Stomach (tissue), 9 donors: ENCODE data around the gene FBXL17. TPM values are rescaled to one million over a fixed set of nuclear protein-coding genes. Genes with fewer than 3 reads are reported as not detected.
A peak's percentile ranks its signal among the peaks of the same experiment; 100 is the strongest.

Experiments
- DNase-seq, 2 donors: peaks; one replicate each; pipeline versions ENCODE4 v3.0.0 to v3.0.0-alpha.2; 2013 to 2019
- H3K27ac ChIP-seq, 5 donors: fragments of 200-600 bp in 4 of 5; sonication (generic) in 4 of 5; one replicate each; pipeline ENCODE4 v1.5.1; 2013 to 2019; ENCODE audit warnings: mild to moderate bottlenecking in 1 of 5, moderate library complexity in 1 of 5
- H3K27me3 ChIP-seq, 3 donors: fragments of 200-600 bp; sonication (generic); one replicate each; pipeline ENCODE4 v1.5.1; 2017 to 2019; ENCODE audit warnings: mixed run types in 1 of 3
- H3K36me3 ChIP-seq, 4 donors: fragments of 200-600 bp; sonication (generic); 1 replicate in 3 of 4; 2 replicates in 1 of 4; pipeline ENCODE4 v1.5.1; 2016 to 2019
- H3K4me1 ChIP-seq, 4 donors: fragments of 200-600 bp; sonication (generic); one replicate each; pipeline ENCODE4 v1.5.1; 2016 to 2019
- H3K4me3 ChIP-seq, 4 donors: fragments of 200-600 bp; sonication (generic) in 3 of 4; one replicate each; pipeline ENCODE4 v1.5.1; 2016 to 2019; ENCODE audit warnings: mild to moderate bottlenecking in 1 of 4
- H3K9me3 ChIP-seq, 4 donors: fragments of 200-600 bp; sonication (generic); one replicate each; pipeline ENCODE4 v1.5.1; 2016 to 2019
- CTCF ChIP-seq, 7 experiments: fragments of 450-650 bp in 4 of 7; fragments of 200-600 bp in 3 of 7; sonication (generic) in 3 of 7; IDR thresholded peaks; one replicate each; pipeline ENCODE4 v1.5.1; 2016 to 2019; ENCODE audit warnings: antibody characterized with exemption in 7 of 7, control low read depth in 2 of 7, mild to moderate bottlenecking in 1 of 7
- EP300 ChIP-seq: sonication (generic); formaldehyde crosslinking; IDR thresholded peaks from one replicate; pipeline ENCODE4 v1.6.1; 2017; ENCODE audit warnings: antibody characterized with exemption
- POLR2A ChIP-seq, 4 donors: fragments of 450-650 bp; IDR thresholded peaks; one replicate each; pipeline ENCODE4 v1.6.1; 2016; ENCODE audit warnings: antibody characterized with exemption in 4 of 4, control low read depth in 2 of 4, mild to moderate bottlenecking in 1 of 4, moderate library complexity in 1 of 4
- POLR2AphosphoS5 ChIP-seq, 3 donors: sonication (generic); formaldehyde crosslinking; IDR thresholded peaks; one replicate each; pipeline ENCODE4 v1.6.1; 2016; ENCODE audit warnings: antibody characterized with exemption in 3 of 3
- WGBS, 5 donors: extraction: QIAGEN DNeasy Blood & Tissue Kit in 3 of 5; methylation state at CpG; one replicate each; pipeline versions ENCODE4 v1.1.5 to v1.1.7; 2013 to 2018; 5-methylcytosine and 5-hydroxymethylcytosine counted together
- intact Hi-C: fragments of 100-400 bp; cut with DNase I; formaldehyde crosslinking; loops from one replicate; pipeline ENCODE4 v1.15.1; 2023; ENCODE audit warnings: low total_unique reads
- polyA plus RNA-seq, 3 donors: library from polyadenylated mRNA; stranded (reverse); fragments of 200-250 nt; gene quantifications; one replicate each; pipeline ENCODE4 v1.2.3, GENCODE V29; 2013
- total RNA-seq, 5 donors: library from RNA; depleted of rRNA; stranded (reverse); fragments of >200 nt; gene quantifications; one replicate each; pipeline versions ENCODE4 v1.1.0 to v1.2.3, GENCODE V29; 2014 to 2016
- donor health status: healthy with polysubstance abuse.
- donor health status: Bipolar disorder and iron deficiency.
- donor health status: healthy.

The FBXL17 gene
- total and polyA plus RNA-seq, 8 donors: 3.8 to 28.0 (median 14.4) TPM

DNA sequence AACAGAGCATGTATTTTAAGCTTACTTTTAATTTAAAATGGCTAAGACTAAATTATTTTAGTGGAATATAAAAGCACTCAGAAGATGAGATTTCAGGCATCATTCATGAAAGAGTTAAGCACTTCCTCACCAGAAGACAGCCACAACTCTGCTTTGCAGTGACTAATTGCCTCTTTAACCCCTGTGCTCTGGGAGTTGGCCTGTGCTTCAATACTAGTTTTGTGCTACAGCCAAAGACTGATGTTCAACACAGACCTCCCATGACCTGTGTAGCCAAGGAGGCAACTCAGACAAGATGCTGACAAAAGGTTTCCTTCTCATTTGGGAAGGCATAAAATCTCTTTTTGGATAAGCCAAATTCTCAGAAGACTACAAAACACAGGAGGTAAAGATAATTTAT, 353.5 kb downstream of the FBXL17 start:
- H3K36me3 ChIP-seq: no peaks in the 10 kb centered on the region
- TF ChIP-seq CTCF (IDR thresholded peaks at IDR 0.05) (no peak), POLR2AphosphoS5 (IDR thresholded peaks at IDR 0.05) (no peak), POLR2A (IDR thresholded peaks at IDR 0.05) (no peak), EP300 (no peak)

DNA sequence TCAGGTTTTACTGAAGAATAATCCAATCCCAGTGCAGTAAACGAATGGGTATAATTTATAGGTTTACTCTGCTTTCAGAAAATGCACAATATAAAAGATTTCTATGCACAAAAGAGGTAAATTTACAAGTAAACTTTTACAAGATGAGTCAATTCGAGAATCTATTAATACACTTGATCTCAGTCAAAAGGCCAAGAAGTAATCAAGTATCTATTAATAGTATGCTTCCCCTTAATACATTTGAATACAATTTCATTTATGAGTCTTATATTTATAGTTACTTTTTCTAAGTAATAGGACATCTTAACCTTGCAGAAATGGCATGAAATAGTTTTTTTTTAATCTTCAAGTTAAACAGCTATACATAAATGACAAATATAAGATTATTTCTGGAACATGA, 355.9 kb downstream of the FBXL17 start:
- no peak for DNase-seq
- no peak for TF ChIP-seq EP300
- TF ChIP-seq POLR2A (IDR thresholded peaks at IDR 0.05): no peak
- TF ChIP-seq CTCF (IDR thresholded peaks at IDR 0.05): no peak
- no peak for TF ChIP-seq POLR2AphosphoS5 (IDR thresholded peaks at IDR 0.05)
- H3K4me1 ChIP-seq: no peaks in the 10 kb centered on the region
- no peaks in the 10 kb centered on the region for H3K36me3 ChIP-seq
- intact Hi-C loops: no loop called here
- WGBS, 5 donors: 81 to 95% (median 92%) methylated on average over 2 of the region's 2 CpGs
- H3K27ac ChIP-seq: no peak overlapping the region
- no peak overlapping the region for H3K4me3 ChIP-seq
- no peaks in the 10 kb centered on the region for H3K9me3 ChIP-seq
- H3K27me3 ChIP-seq: no peaks in the 10 kb centered on the region

More for the DNA sequence above, 353.5 kb downstream of the FBXL17 start:
- H3K9me3 ChIP-seq: no peaks in the 10 kb centered on the region
- H3K27ac ChIP-seq: no peak overlapping the region
- no peaks in the 10 kb centered on the region for H3K4me1 ChIP-seq
- H3K4me3 ChIP-seq: no peak overlapping the region
- no peaks in the 10 kb centered on the region for H3K27me3 ChIP-seq
- intact Hi-C loops: no loop called here
- DNase-seq: peak in 1 of 2 donors; percentile 10

GRCh38 chr5:108024986-108025385, 356.9 kb downstream of the FBXL17 start:
- Histone ChIP-seq H3K4me1 (no peaks in the 10 kb centered on the region), H3K4me3 (no peak overlapping the region), H3K27ac (no peak overlapping the region), H3K36me3 (no peaks in the 10 kb centered on the region), H3K9me3 (no peaks in the 10 kb centered on the region), H3K27me3 (no peaks in the 10 kb centered on the region)
- intact Hi-C loops: no loop called here
- TF ChIP-seq CTCF (IDR thresholded peaks at IDR 0.05) (no peak), POLR2A (IDR thresholded peaks at IDR 0.05) (no peak), POLR2AphosphoS5 (IDR thresholded peaks at IDR 0.05) (no peak), EP300 (no peak)
- 68 to 85% (median 79%) methylated on average over 1 of the region's 1 CpG for WGBS, 5 donors
- DNase-seq: no peak

GRCh38 chr5:108016101-108016500, 365.8 kb downstream of the FBXL17 start:
- no peaks in the 10 kb centered on the region for H3K36me3 ChIP-seq
- 87 to 95% (median 89%) methylated on average over 2 of the region's 2 CpGs for WGBS, 5 donors
- no peak overlapping the region for H3K4me3 ChIP-seq
- no peaks in the 10 kb centered on the region for H3K27me3 ChIP-seq
- no peaks in the 10 kb centered on the region for H3K9me3 ChIP-seq
- no peak for DNase-seq
- intact Hi-C loops: no loop called here
- no peak for TF ChIP-seq POLR2A (IDR thresholded peaks at IDR 0.05)
- TF ChIP-seq CTCF (IDR thresholded peaks at IDR 0.05): no peak
- TF ChIP-seq EP300: no peak
- no peak for TF ChIP-seq POLR2AphosphoS5 (IDR thresholded peaks at IDR 0.05)
- no peaks in the 10 kb centered on the region for H3K4me1 ChIP-seq
- H3K27ac ChIP-seq: no peak overlapping the region
